Loucy (cell line): ENCODE results near the gene FAM76B.

ENCODE experiments used
- H2AFZ ChIP-seq: fragments of 200-600 bp; sonication (generic); 2 replicates; pipeline ENCODE4 v1.6.0; 2016; ENCODE audit warnings: antibody characterized with exemption, mild to moderate bottlenecking, low read length, moderate library complexity
- H3F3A ChIP-seq: fragments of 200-600 bp; 2 replicates; pipeline ENCODE4 v1.6.0; 2016; ENCODE audit warnings: antibody characterized with exemption, low read depth, mild to moderate bottlenecking
- H3K27me3 ChIP-seq: fragments of 200-600 bp; sonication (generic); 2 replicates; pipeline ENCODE4 v1.6.1; 2014; ENCODE audit warnings: low read length, mild to moderate bottlenecking; ENCODE audit not compliant: insufficient read depth, poor library complexity, severe bottlenecking
- H3K36me3 ChIP-seq: fragments of 200-600 bp; sonication (generic); 2 replicates; pipeline ENCODE4 v1.6.1; 2016; ENCODE audit warnings: low read length; ENCODE audit not compliant: insufficient read depth
- H3K4me1 ChIP-seq: fragments of 200-600 bp; sonication (generic); 2 replicates; pipeline ENCODE4 v1.5.1; 2014; ENCODE audit warnings: low read length, mild to moderate bottlenecking; ENCODE audit not compliant: insufficient read depth, poor library complexity, severe bottlenecking
- H3K4me2 ChIP-seq: fragments of 200-600 bp; sonication (generic); 2 replicates; pipeline ENCODE4 v1.6.0; 2014; ENCODE audit warnings: antibody characterized with exemption, low read length, low read depth, mild to moderate bottlenecking; ENCODE audit not compliant: poor library complexity, severe bottlenecking
- H3K4me3 ChIP-seq: fragments of 200-600 bp; sonication (generic); 2 replicates; pipeline ENCODE4 v1.5.1; 2014; ENCODE audit warnings: low read length, mild to moderate bottlenecking, mixed read lengths; ENCODE audit not compliant: poor library complexity, severe bottlenecking
- H3K79me2 ChIP-seq: fragments of 200-600 bp; sonication (generic); 2 replicates; pipeline ENCODE4 v1.6.1; 2014; ENCODE audit warnings: low read length; ENCODE audit not compliant: insufficient read depth
- H3K9ac ChIP-seq: fragments of 200-600 bp; sonication (generic); 2 replicates; pipeline ENCODE4 v1.6.0; 2014; ENCODE audit warnings: mild to moderate bottlenecking, low read depth, low read length, moderate library complexity; ENCODE audit not compliant: poor library complexity, severe bottlenecking
- H3K9me2 ChIP-seq: fragments of 200-600 bp; sonication (generic); replicated peaks from 2 replicates; pipeline ENCODE4 v1.6.1; 2016; ENCODE audit warnings: low read depth, low read length, mixed read lengths
- H3K9me3 ChIP-seq: fragments of 200-600 bp; sonication (generic); 2 replicates; pipeline ENCODE4 v1.6.1; 2014; ENCODE audit warnings: mild to moderate bottlenecking, antibody characterized with exemption, low read length, low read depth; ENCODE audit not compliant: insufficient read depth
- H4K20me1 ChIP-seq: fragments of 200-600 bp; sonication (generic); 2 replicates; pipeline ENCODE4 v1.6.0; 2014; ENCODE audit warnings: antibody characterized with exemption, low read length, mild to moderate bottlenecking; ENCODE audit not compliant: insufficient read depth, poor library complexity, severe bottlenecking
- CTCF ChIP-seq: fragments of 200-600 bp; sonication (generic); conservative IDR thresholded peaks from 2 replicates; pipeline ENCODE4 v1.5.1; 2014; ENCODE audit warnings: mild to moderate bottlenecking, antibody characterized with exemption, low read length
- EZH2phosphoT487 ChIP-seq: fragments of 200-600 bp; IDR thresholded peaks from 2 replicates; pipeline ENCODE4 v1.6.1; 2018; ENCODE audit warnings: antibody characterized with exemption, mild to moderate bottlenecking, moderate library complexity, borderline replicate concordance

FAM76B gene

GRCh38 chr11:95732930-95733602 lies 56.5 kb downstream of the FAM76B start:
- TF ChIP-seq CTCF (no peak), EZH2phosphoT487 (no peak)
- H3K9me3 ChIP-seq: no peaks in the 10 kb centered on the region
- no peaks in the 10 kb centered on the region for H3K36me3 ChIP-seq
- no peaks in the 10 kb centered on the region for H3K79me2 ChIP-seq
- peak overlapping the region; percentile 85 for H3K4me2 ChIP-seq
- no peaks in the 10 kb centered on the region for H3K27me3 ChIP-seq
- peak overlapping the region; percentile 64 for H3K9ac ChIP-seq
- H3K4me3 ChIP-seq: peak overlapping the region; percentile 63
- H3F3A ChIP-seq: peaks cover 12% of the 10 kb centered on the region
- H2AFZ ChIP-seq: peak overlapping the region; percentile 44; the same call in 1 of the 2 replicates
- H3K9me2 ChIP-seq: no peaks in the 10 kb centered on the region
- peaks cover 59% of the 10 kb centered on the region for H3K4me1 ChIP-seq
- no peaks in the 10 kb centered on the region for H4K20me1 ChIP-seq

GRCh38 chr11:95729462-95729861 lies 60.1 kb downstream of the FAM76B start:
- H3K4me3 ChIP-seq: no peak overlapping the region
- TF ChIP-seq CTCF: no peak
- no peak for TF ChIP-seq EZH2phosphoT487
- no peak overlapping the region for H3K4me2 ChIP-seq
- no peaks in the 10 kb centered on the region for H4K20me1 ChIP-seq
- no peaks in the 10 kb centered on the region for H3K9me2 ChIP-seq
- no peaks in the 10 kb centered on the region for H3K9me3 ChIP-seq
- peaks cover 37% of the 10 kb centered on the region for H3K4me1 ChIP-seq
- no peak overlapping the region for H3K9ac ChIP-seq
- no peaks in the 10 kb centered on the region for H3K79me2 ChIP-seq
- no peak overlapping the region for H2AFZ ChIP-seq
- H3F3A ChIP-seq: peaks cover 11% of the 10 kb centered on the region
- H3K27me3 ChIP-seq: no peaks in the 10 kb centered on the region
- H3K36me3 ChIP-seq: no peaks in the 10 kb centered on the region

GRCh38 chr11:95728790-95729189 lies 60.8 kb downstream of the FAM76B start:
- Histone ChIP-seq H3K9me3 (no peaks in the 10 kb centered on the region), H3K79me2 (no peaks in the 10 kb centered on the region), H3K36me3 (no peaks in the 10 kb centered on the region), H3K9ac (no peak overlapping the region), H3K9me2 (no peaks in the 10 kb centered on the region), H3K27me3 (no peaks in the 10 kb centered on the region), H3K4me1 (peaks cover 30% of the 10 kb centered on the region), H3F3A (peaks cover 7% of the 10 kb centered on the region), H3K4me3 (no peak overlapping the region), H4K20me1 (no peaks in the 10 kb centered on the region), H3K4me2 (no peak overlapping the region), H2AFZ (no peak overlapping the region)
- TF ChIP-seq EZH2phosphoT487 (no peak), CTCF (no peak)
